NT2/D1 (cell line): ENCODE data around the gene TOMM20L.
A peak's percentile ranks its signal among the peaks of the same experiment; 100 is the strongest.
"Not testable (repeated sequence)": the region's sequence is repeated elsewhere in the genome, so short reads cannot be mapped to it uniquely, and the experiment has no call there.

ENCODE experiments used
- DNase-seq: peaks from one replicate; pipeline ENCODE4 v3.0.0-alpha.2; 2011; ENCODE audit warnings: low read depth, low spot score
- H3K27me3 ChIP-seq: 2 replicates; pipeline ENCODE4 v1.6.0; 2011; ENCODE audit warnings: mild to moderate bottlenecking; ENCODE audit not compliant: insufficient read length, insufficient read depth
- H3K36me3 ChIP-seq: 2 replicates; pipeline ENCODE4 v1.6.1; 2011; ENCODE audit warnings: mild to moderate bottlenecking, low read length, mixed read lengths; ENCODE audit not compliant: insufficient read depth, insufficient read length
- H3K4me1 ChIP-seq: 2 replicates; pipeline ENCODE4 v1.5.1; 2011; ENCODE audit not compliant: insufficient read depth, insufficient read length
- H3K4me3 ChIP-seq: 2 replicates; pipeline ENCODE4 v1.5.1; 2011; ENCODE audit warnings: low read depth; ENCODE audit not compliant: insufficient read length
- H3K9ac ChIP-seq: 2 replicates; pipeline ENCODE4 v1.6.0; 2011; ENCODE audit warnings: low read depth; ENCODE audit not compliant: insufficient read length
- H3K9me3 ChIP-seq: 2 replicates; pipeline ENCODE4 v1.5.1; 2011; ENCODE audit warnings: mild to moderate bottlenecking, low read length; ENCODE audit not compliant: insufficient read depth
- SUZ12 ChIP-seq: IDR thresholded peaks from 2 replicates; pipeline ENCODE4 v1.6.1; 2011; ENCODE audit not compliant: insufficient read length, insufficient read depth; ENCODE audit errors: extremely low read depth
- YY1 ChIP-seq: IDR thresholded peaks from 2 replicates; pipeline ENCODE4 v1.6.1; 2011; ENCODE audit not compliant: insufficient read length, insufficient read depth
- ZNF274 ChIP-seq: IDR thresholded peaks from 2 replicates; pipeline ENCODE4 v1.6.1; 2011; ENCODE audit warnings: mild to moderate bottlenecking, low read depth, low read length

The TOMM20L gene

DNA sequence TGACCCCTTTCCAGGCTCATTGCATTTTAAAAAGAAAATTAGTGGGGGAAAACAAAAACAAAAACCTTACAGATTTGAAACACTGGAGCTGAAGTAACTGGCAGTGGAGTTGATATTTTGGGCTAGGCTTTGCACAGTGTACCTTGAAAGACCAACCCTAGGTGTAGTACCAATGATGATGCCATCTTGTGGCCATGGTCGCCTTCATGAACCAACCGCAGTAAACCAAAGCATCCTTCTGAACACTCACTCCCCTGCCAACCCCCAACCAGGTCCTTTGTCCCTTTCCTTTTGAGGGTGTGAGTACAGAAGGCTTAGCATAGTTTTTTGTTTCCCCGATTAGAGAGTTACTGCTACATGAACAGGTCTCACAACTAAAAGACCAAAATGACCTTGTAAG is 5.9 kb downstream of the TOMM20L start:
- H3K9me3 ChIP-seq = no peaks in the 10 kb centered on the region
- TF ChIP-seq ZNF274 = no peak
- no peak for TF ChIP-seq SUZ12
- no peak for TF ChIP-seq YY1
- H3K36me3 ChIP-seq = peaks cover 9% of the 10 kb centered on the region
- H3K27me3 ChIP-seq = peaks cover 6% of the 10 kb centered on the region
- H3K4me3 ChIP-seq = no peak overlapping the region
- peaks cover 2% of the 10 kb centered on the region for H3K4me1 ChIP-seq
- no peak for DNase-seq
- H3K9ac ChIP-seq = no peak overlapping the region

DNA sequence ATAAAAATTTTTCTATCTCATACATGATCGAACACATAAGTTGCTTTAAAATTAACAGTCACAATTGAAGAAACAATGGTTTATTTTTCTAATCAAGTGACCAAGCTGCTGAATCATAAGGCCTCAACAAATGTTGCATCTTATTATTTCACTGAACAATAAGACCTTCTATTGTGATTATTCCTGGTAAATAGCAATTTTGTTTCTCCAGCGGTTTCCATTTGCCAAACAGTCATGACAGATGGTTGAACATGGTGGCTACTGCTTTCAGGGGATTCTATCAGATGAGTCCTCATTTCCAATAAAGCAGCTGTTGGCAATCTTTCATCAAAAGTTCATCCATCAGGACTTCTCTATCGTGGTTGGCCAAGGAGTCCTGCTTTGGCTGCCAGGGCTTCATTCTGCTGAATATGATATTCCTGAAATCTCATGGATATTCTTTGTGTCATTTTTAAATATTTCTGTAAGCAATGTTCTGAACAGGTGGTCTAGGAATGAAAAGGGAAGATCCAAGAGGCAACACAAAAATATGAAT is 13.0 kb downstream of the TOMM20L start:
- H3K9me3 ChIP-seq = no peaks in the 10 kb centered on the region
- H3K27me3 ChIP-seq = no peaks in the 10 kb centered on the region
- H3K4me3 ChIP-seq = no peak overlapping the region
- no peak for DNase-seq
- H3K4me1 ChIP-seq = no peaks in the 10 kb centered on the region
- TF ChIP-seq ZNF274 (no peak), YY1 (no peak), SUZ12 (no peak)
- H3K9ac ChIP-seq = no peak overlapping the region
- peaks cover 47% of the 10 kb centered on the region for H3K36me3 ChIP-seq

GRCh38 chr14:58414845-58415244 is 19.1 kb downstream of the TOMM20L start:
- H3K4me3 ChIP-seq = no peak overlapping the region
- DNase-seq = no peak
- no peaks in the 10 kb centered on the region for H3K9me3 ChIP-seq
- no peak overlapping the region for H3K9ac ChIP-seq
- H3K4me1 ChIP-seq = no peaks in the 10 kb centered on the region
- H3K36me3 ChIP-seq = peaks cover 42% of the 10 kb centered on the region
- no peak for TF ChIP-seq SUZ12
- TF ChIP-seq YY1 = no peak
- TF ChIP-seq ZNF274 = no peak
- no peaks in the 10 kb centered on the region for H3K27me3 ChIP-seq

- Histone ChIP-seq H3K27me3 (no peaks in the 10 kb centered on the region), H3K4me3 (no peak overlapping the region), H3K4me1 (no peaks in the 10 kb centered on the region), H3K9ac (no peak overlapping the region), H3K36me3 (peaks cover 39% of the 10 kb centered on the region), H3K9me3 (no peaks in the 10 kb centered on the region)
- TF ChIP-seq ZNF274 (no peak), SUZ12 (no peak), YY1 (no peak)
- no peak for DNase-seq
Observed at GRCh38 chr14:58415636-58416547, 20.2 kb downstream of the TOMM20L start.

GRCh38 chr14:58416934-58417333 is 21.2 kb downstream of the TOMM20L start:
- H3K27me3 ChIP-seq, H3K4me1 ChIP-seq, DNase-seq, H3K9ac ChIP-seq, H3K9me3 ChIP-seq, H3K4me3 ChIP-seq: not testable (repeated sequence)
- H3K36me3 ChIP-seq = peaks cover 41% of the 10 kb centered on the region

GRCh38 chr14:58426670-58427280 is 31.0 kb downstream of the TOMM20L start:
- no peaks in the 10 kb centered on the region for H3K27me3 ChIP-seq
- H3K36me3 ChIP-seq = peaks cover 39% of the 10 kb centered on the region
- TF ChIP-seq SUZ12 (no peak), YY1 (no peak), ZNF274 (no peak)
- no peaks in the 10 kb centered on the region for H3K4me1 ChIP-seq
- peak overlapping the region; percentile 62 for H3K4me3 ChIP-seq
- DNase-seq = peak; percentile 33
- H3K9ac ChIP-seq = peak overlapping the region; percentile 79
- H3K9me3 ChIP-seq = no peaks in the 10 kb centered on the region

DNA sequence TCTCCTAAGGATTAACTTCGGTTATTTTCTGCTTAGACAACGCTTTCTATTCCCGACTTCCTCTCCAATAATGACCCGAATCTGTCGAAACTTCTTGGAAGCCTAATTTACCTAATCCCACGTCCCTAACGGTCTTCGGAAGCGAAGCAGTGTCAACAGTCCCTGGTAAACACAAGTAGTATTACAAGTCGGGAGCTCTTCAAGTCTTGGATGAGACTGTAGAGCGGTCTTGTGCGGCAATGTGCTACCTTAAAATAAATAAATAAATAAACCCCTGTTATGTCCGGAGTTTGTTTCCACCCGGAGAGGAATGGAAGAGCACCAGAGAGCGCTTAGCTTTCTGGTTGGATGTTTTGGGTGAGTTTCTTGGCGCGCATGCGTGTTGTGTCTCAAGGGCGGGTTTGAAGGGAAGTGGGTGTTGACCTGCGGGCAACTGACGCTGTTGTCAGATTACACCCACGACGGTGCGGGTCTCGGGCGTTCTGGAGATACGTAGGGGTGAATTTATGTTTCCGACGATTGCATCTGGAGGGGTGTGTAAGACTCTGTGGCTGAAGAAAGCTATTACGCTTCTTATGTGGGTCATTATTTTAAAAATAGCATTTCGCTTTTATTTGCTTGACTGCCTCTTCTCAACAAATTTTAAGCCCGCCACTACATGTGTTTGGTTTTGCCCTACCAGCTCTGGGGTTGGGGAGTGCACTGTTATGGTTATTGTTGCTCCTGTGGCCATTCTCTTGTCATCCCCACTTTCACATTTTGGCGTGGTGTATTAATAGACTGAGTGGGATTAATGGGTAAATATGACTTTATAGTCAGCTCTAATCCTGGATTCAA is 31.8 kb downstream of the TOMM20L start, which contains the start of the genes KIAA0586 and TIMM9:
Gene KIAA0586 (plus strand): TSS at position 439 of the 837 bp plus-strand sequence. CDS start 546 bp downstream, outside the sequence.
Gene TIMM9 (minus strand): TSS at position 251 of the 837 bp plus-strand sequence. CDS start 15,586 bp downstream, outside the sequence.
- H3K27me3 ChIP-seq = no peaks in the 10 kb centered on the region
- peak within 1 kb of the TSS; percentile 79 for H3K9ac ChIP-seq
- peak within 1 kb of the TSS; percentile 62 for H3K4me3 ChIP-seq
- DNase-seq = peak; percentile 92
- TF ChIP-seq ZNF274 (no peak), SUZ12 (no peak), YY1 (no peak)
- no peaks in the 10 kb centered on the region for H3K9me3 ChIP-seq
- H3K4me1 ChIP-seq = no peaks in the 10 kb centered on the region
- H3K36me3 ChIP-seq = peaks cover 37% of the 10 kb centered on the region
